Measurements from ENCODE around the gene MIB1.

GRCh38 chr18:21831413-21831831 is 90.8 kb downstream of the MIB1 start:
- no peak for TF ChIP-seq POLR2A (IDR thresholded peaks at IDR 0.05)
- TF ChIP-seq CTCF (IDR thresholded peaks at IDR 0.05) = no peak
- TF ChIP-seq POLR2AphosphoS5 (IDR thresholded peaks at IDR 0.05; ENCODE audit: insufficient read depth in 1 of 2, low read depth in 1 of 2) = peak in 1 of 2 donors; percentile 64

All from vagina (tissue), 2 donors.